Hepatocyte (in vitro differentiated cells): Measurements from ENCODE around the gene POC1A.

Experiments used
- CTCF ChIP-seq: fragments of 200-600 bp; sonication (generic); IDR thresholded peaks from 2 replicates; pipeline ENCODE4 v1.5.1; 2016; ENCODE audit warnings: antibody characterized with exemption, mild to moderate bottlenecking; ENCODE audit not compliant: poor library complexity
- EZH2 ChIP-seq: fragments of 200-600 bp; sonication (generic); IDR thresholded peaks from 2 replicates; pipeline ENCODE4 v1.6.1; 2016; ENCODE audit warnings: antibody characterized with exemption, mild to moderate bottlenecking, borderline replicate concordance

GRCh38 chr3:52203701-52204100, 49.5 kb upstream of the POC1A start:
- TF ChIP-seq EZH2 (no peak), CTCF (no peak)
